Lower leg skin (tissue), 4 donors: ENCODE results near the gene COQ3. TPM values are rescaled to one million over a fixed set of nuclear protein-coding genes. Genes with fewer than 3 reads are reported as not detected.

Experiments used
- DNase-seq, 2 donors: peaks; one replicate each; pipeline ENCODE4 v3.0.0-alpha.2; 2019; ENCODE audit warnings: low spot score in 2 of 2
- H3K4me3 ChIP-seq: fragments of 200-600 bp; sonication (generic); 2 replicates; pipeline ENCODE4 v1.5.1; 2017; ENCODE audit warnings: mild to moderate bottlenecking, low read depth; ENCODE audit not compliant: poor library complexity, severe bottlenecking
- POLR2A ChIP-seq, 2 donors: fragments of 450-650 bp; IDR thresholded peaks; one replicate each; pipeline ENCODE4 v1.6.1; 2016 to 2017; ENCODE audit warnings: antibody characterized with exemption in 2 of 2, mild to moderate bottlenecking in 1 of 2, moderate library complexity in 1 of 2
- WGBS, 2 donors: methylation state at CpG; one replicate each; pipeline ENCODE4 v1.1.5; 2018; 5-methylcytosine and 5-hydroxymethylcytosine counted together
- intact Hi-C: fragments of 100-400 bp; cut with DNase I; formaldehyde crosslinking; loops from one replicate; pipeline ENCODE4 v1.15.0; 2023; ENCODE audit warnings: low total_unique reads
- total RNA-seq, 4 donors: library from RNA; depleted of rRNA; stranded (reverse); fragments of >200 nt; gene quantifications; one replicate each; pipeline ENCODE4 v1.1.0, GENCODE V29; 2016
- TF ChIP-seq, protein P1 (sequence below), 3 donors: fragments of 450-650 bp; IDR thresholded peaks; one replicate each; pipeline ENCODE4 v1.5.1; 2016; ENCODE audit warnings: antibody characterized with exemption in 3 of 3, mild to moderate bottlenecking in 3 of 3, moderate library complexity in 2 of 3

The COQ3 gene
- total RNA-seq, 4 donors from 2014 or later = 1.5 to 4.5 (median 3.2) TPM

DNA sequence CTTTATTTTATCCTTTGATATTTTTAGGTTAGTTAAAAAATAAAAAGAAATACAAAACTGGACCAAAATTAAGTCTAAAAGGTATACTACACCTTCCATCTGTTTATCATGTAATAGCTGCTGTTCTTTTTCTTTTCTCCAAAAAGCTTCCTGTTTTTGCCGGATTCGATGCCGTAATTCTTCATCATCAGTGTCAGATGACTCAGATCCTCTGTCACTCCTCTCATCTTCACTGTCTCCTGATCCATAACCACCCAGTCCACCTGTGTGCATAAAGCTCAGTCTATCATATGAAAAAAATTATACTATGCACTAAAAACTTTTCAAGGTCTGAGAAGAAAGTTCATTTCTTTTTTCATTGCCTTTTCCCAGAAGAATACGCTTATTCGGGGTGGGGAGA is 8.5 kb upstream of the COQ3 start:
- 82 to 91% methylated on average over 5 of the region's 5 CpGs for WGBS, 2 donors
- H3K4me3 ChIP-seq = no peak overlapping the region
- no peak for TF ChIP-seq POLR2A (IDR thresholded peaks at IDR 0.05)
- TF ChIP-seq, protein P1, sequence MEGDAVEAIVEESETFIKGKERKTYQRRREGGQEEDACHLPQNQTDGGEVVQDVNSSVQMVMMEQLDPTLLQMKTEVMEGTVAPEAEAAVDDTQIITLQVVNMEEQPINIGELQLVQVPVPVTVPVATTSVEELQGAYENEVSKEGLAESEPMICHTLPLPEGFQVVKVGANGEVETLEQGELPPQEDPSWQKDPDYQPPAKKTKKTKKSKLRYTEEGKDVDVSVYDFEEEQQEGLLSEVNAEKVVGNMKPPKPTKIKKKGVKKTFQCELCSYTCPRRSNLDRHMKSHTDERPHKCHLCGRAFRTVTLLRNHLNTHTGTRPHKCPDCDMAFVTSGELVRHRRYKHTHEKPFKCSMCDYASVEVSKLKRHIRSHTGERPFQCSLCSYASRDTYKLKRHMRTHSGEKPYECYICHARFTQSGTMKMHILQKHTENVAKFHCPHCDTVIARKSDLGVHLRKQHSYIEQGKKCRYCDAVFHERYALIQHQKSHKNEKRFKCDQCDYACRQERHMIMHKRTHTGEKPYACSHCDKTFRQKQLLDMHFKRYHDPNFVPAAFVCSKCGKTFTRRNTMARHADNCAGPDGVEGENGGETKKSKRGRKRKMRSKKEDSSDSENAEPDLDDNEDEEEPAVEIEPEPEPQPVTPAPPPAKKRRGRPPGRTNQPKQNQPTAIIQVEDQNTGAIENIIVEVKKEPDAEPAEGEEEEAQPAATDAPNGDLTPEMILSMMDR (IDR thresholded peaks at IDR 0.05) = no peak
- intact Hi-C loops = no loop called here
- no peak for DNase-seq

DNA sequence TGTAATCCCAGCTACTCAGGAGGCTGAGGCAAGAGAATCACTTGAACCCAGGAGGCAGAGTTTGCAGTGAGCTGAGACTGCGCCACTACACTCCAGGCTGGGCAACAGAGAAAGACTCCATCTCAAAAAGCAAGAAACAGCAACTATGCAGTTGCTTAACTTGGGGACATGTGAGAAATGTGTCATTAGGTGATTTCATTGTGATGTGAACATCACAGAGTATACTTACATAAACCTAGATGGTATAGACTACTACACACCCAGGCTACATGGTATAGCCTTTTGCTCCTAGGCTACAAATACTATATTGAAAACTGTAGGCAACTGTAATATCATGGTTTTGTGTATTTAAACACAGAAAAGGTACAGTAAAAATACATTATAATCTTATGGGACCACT is 3.3 kb upstream of the COQ3 start:
- DNase-seq = no peak
- WGBS, 2 donors = 100% methylated on average over 1 of the region's 1 CpG
- intact Hi-C loops = no loop called here
- no peak overlapping the region for H3K4me3 ChIP-seq
- TF ChIP-seq, protein P1 (IDR thresholded peaks at IDR 0.05) = no peak
- no peak for TF ChIP-seq POLR2A (IDR thresholded peaks at IDR 0.05)

DNA sequence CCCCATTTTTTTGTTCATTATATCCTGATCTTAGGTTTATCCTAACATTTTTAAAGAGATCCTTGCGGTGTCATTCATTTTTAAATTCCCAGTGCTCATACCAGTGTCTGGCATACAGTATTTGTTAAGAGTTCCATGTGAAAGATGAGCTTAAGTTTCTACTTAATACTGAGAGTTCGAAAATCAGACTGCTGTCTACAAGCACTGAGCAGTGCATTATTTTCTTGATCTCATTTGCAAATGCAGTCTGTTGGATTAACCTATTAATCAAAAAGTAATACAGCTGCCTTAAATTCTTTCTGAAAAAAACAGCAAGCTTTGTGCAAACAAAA is 663 bp downstream of the COQ3 start:
- intact Hi-C loops = no loop called here
- peak overlapping the region; percentile 48 for H3K4me3 ChIP-seq
- WGBS, 2 donors = 15 to 20% methylated on average over 2 of the region's 2 CpGs
- DNase-seq = no peak
- TF ChIP-seq POLR2A (IDR thresholded peaks at IDR 0.05) = no peak
- TF ChIP-seq, protein P1 (IDR thresholded peaks at IDR 0.05) = no peak

DNA sequence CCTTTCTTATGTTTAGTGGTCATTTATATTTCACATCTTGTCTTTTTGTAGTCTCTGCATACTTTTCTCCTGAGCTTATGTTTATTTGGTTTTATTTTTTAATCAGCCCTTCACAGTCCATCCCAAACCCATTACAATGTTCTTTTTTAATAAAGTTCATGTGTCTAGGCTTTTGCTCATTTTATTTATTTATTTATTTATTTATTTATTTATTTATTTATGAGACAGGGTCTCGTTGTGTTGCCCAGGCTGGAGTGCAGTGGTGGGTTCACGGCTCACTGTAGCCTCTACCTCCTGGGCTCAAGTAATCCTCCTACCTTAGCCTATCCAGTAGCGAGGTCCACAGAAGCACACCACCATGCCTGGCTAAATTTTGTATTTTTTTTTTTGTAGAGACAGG is 3.1 kb downstream of the COQ3 start:
- DNase-seq = no peak
- H3K4me3 ChIP-seq = no peak overlapping the region
- TF ChIP-seq POLR2A (IDR thresholded peaks at IDR 0.05) = no peak
- TF ChIP-seq, protein P1 (IDR thresholded peaks at IDR 0.05) = no peak
- 90 to 98% methylated on average over 3 of the region's 3 CpGs for WGBS, 2 donors
- intact Hi-C loops = no loop called here

DNA sequence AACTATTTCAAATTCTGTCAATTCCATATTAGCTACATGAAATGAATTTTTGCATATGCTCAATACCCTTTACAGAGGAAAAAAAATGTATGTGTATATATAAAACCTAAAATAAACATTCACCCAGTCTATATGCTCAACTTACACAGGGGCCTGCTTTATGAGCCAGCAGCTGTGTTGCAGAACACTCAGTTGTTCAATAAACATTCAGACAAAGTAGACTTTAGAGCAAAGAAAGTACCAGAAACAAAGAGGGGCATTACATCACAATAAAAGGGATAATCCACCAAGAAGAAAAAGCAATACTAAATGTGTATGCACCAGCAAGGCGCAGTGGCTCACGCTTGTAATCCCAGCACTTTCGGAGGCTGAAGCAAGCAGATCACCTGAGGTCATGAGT is 9.5 kb downstream of the COQ3 start:
- TF ChIP-seq, protein P1 (IDR thresholded peaks at IDR 0.05) = no peak
- TF ChIP-seq POLR2A (IDR thresholded peaks at IDR 0.05) = no peak
- 94 to 95% methylated on average over 3 of the region's 3 CpGs for WGBS, 2 donors
- DNase-seq = no peak
- intact Hi-C loops = no loop called here
- H3K4me3 ChIP-seq = no peak overlapping the region

DNA sequence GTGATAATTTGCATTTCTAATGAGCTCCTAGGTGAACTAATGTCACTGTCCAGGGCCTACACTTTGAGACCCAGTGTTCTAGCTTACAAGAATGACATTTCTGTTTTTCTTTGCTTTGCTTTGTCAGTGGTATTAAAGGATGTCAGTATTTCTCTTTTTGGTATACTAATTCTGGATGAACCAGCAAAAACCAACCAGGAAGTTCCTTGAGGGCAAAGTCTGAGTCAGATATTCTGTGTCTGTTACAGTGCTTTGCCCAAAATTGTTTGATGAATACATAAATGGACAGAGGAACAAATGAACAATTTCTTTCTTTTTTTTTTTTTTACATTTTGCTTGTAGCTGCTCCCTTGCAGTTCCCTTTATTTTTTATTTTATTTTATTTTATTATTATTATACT is 15.4 kb downstream of the COQ3 start:
- H3K4me3 ChIP-seq = no peak overlapping the region
- no peak for DNase-seq
- intact Hi-C loops = no loop called here
- TF ChIP-seq POLR2A (IDR thresholded peaks at IDR 0.05) = no peak
- TF ChIP-seq, protein P1 (IDR thresholded peaks at IDR 0.05) = no peak
